Heart right ventricle (tissue), 16 donors: ENCODE results near the gene RBP3. TPM values are rescaled to one million over a fixed set of nuclear protein-coding genes. Genes with fewer than 3 reads are reported as not detected.

Experiments used
- ATAC-seq, 8 donors: fragments of 200-7000 bp; cut with Tn5 transposase; one replicate each; pipeline ENCODE4 v1.9.1; 2020; ENCODE audit warnings: mild to moderate bottlenecking in 8 of 8, moderate library complexity in 8 of 8, moderate number of reproducible peaks in 1 of 8
- DNase-seq, 2 donors: peaks; one replicate each; pipeline ENCODE4 v3.0.0-alpha.2; 2020
- H3K27ac ChIP-seq, 10 donors: fragments of 200-600 bp; sonication (generic) in 2 of 10; one replicate each; pipeline versions ENCODE4 v1.5.0 to v1.8.0; 2020 to 2022; ENCODE audit warnings: mild to moderate bottlenecking in 3 of 10
- H3K27me3 ChIP-seq, 7 donors: fragments of 200-600 bp; one replicate each; pipeline ENCODE4 v1.8.0; 2021 to 2022; ENCODE audit warnings: mild to moderate bottlenecking in 2 of 7
- H3K36me3 ChIP-seq, 9 donors: fragments of 200-600 bp; sonication (generic) in 1 of 9; one replicate each; pipeline versions ENCODE4 v1.5.0 to v1.8.0; 2020 to 2022; ENCODE audit warnings: mild to moderate bottlenecking in 2 of 9
- H3K4me1 ChIP-seq, 9 donors: fragments of 200-600 bp; sonication (generic) in 1 of 9; one replicate each; pipeline versions ENCODE4 v1.5.0 to v1.8.0; 2020 to 2022; ENCODE audit warnings: mild to moderate bottlenecking in 4 of 9
- H3K4me3 ChIP-seq, 10 donors: fragments of 200-600 bp; sonication (generic) in 2 of 10; one replicate each; pipeline versions ENCODE4 v1.5.0 to v1.8.0; 2020 to 2022; ENCODE audit warnings: mild to moderate bottlenecking in 7 of 10, moderate library complexity in 2 of 10
- H3K9me3 ChIP-seq, 11 donors: fragments of 200-600 bp in 10 of 11; sonication (generic) in 2 of 11; one replicate each; pipeline versions ENCODE4 v1.5.0 to v1.8.0; 2013 to 2022; ENCODE audit warnings: mild to moderate bottlenecking in 2 of 11, control low read depth in 1 of 11, moderate library complexity in 1 of 11
- CTCF ChIP-seq, 9 donors: fragments of 200-600 bp; sonication (generic) in 2 of 9; IDR thresholded peaks; one replicate each; pipeline versions ENCODE4 v1.5.0 to v1.8.0; 2021 to 2022; ENCODE audit warnings: antibody characterized with exemption in 9 of 9, mild to moderate bottlenecking in 5 of 9, moderate library complexity in 1 of 9
- WGBS, 2 donors: extraction: QIAGEN DNeasy Blood & Tissue Kit; methylation state at CpG; one replicate each; pipeline ENCODE4 v1.1.7; 2013; ENCODE audit warnings: inconsistent platforms in 1 of 2; 5-methylcytosine and 5-hydroxymethylcytosine counted together
- intact Hi-C, 10 donors: fragments of 100-400 bp; cut with DNase I; formaldehyde crosslinking; loops; one replicate each; pipeline versions ENCODE4 v1.11.1 to v1.14.2; 2022
- polyA plus RNA-seq, 2 donors: library from polyadenylated mRNA; stranded (reverse); fragments of 200-250 nt; gene quantifications; one replicate each; pipeline ENCODE4 v1.2.3, GENCODE V29; 2013
- total RNA-seq, 10 donors: library from RNA; stranded (reverse); fragmentation: NEBNext Ultra II Directional in 3 of 10; extraction: Animal tissue kit (Norgen Biotek cat#: 25700) in 3 of 10; gene quantifications; one replicate each; pipeline versions ENCODE4 v1.2.1 to v1.2.4, GENCODE V29; 2021 to 2023
- donor health status: Arrhythmogenic right ventricular cardiomyopathy.
- donor health status: ischemic (EF 13 %, LVEDD 7.1; RV severe dilation, severe dysfunction).
- donor health status: healthy with polysubstance abuse.
- donor health status: DM: no; HTN: yes; CAD: no.
- donor health status: DM: no; HTN: no; CAD: no.
- donor health status: ischemic (EF 25% LVEDD 6.9; RV normal size, moderate dysfunction).
- donor health status: ischemic (EF 25% LVEDD 5.7; RV mildly dilated, moderate dysfunction).
- donor health status: healthy.
- donor health status: DM: yes; HTN: yes; CAD: no.
- donor health status: Ischemic cardiomyopathy.
- donor health status: ischemic (EF 35%, LVEDD 5.7; RV mildly dilated, moderate dysfunction).
- donor health status: nonischemic (EF 11% LVEDD 7.7; RV severe dilation, severe dysfunction).
- donor health status: DM: yes; HTN: yes; CAD: no.
- donor health status: PGD.
- donor health status: ischemic (EF 29% LVEDD 5.4; RV normal size, mild dysfunction).
- donor health status: nonischemic (EF 23%, LVEDD 6.1; RV moderate dilation, normal function).

RBP3 gene
- total and polyA plus RNA-seq, 12 donors, result not detected

GRCh38 chr10:47379901-47380300 lies 31.7 kb downstream of the RBP3 start:
- ATAC-seq (no peak), DNase-seq (no peak)
- H3K9me3 ChIP-seq, result no peaks in the 10 kb centered on the region
- 65 to 66% methylated on average over 11 of the region's 11 CpGs for WGBS, 2 donors
- TF ChIP-seq CTCF (IDR thresholded peaks at IDR 0.05), result no peak
- H3K4me1 ChIP-seq, result peaks cover 0 to 9% (median 6%) of the 10 kb centered on the region in 9 donors
- peaks cover 0 to 56% (median 20%) of the 10 kb centered on the region in 7 donors for H3K27me3 ChIP-seq
- intact Hi-C loops, result loop anchor here in 1 of 10 donors (5.0 kb wide), 1 partner anchor 1098 kb away; no protein-coding TSS in a partner anchor
- H3K4me3 ChIP-seq, result no peak overlapping the region
- no peaks in the 10 kb centered on the region for H3K36me3 ChIP-seq
- H3K27ac ChIP-seq, result no peak overlapping the region

- intact Hi-C loops, result loop anchor here in 1 of 10 donors (5.0 kb wide), 1 partner anchor 1098 kb away; no protein-coding TSS in a partner anchor
- no peak overlapping the region for H3K4me3 ChIP-seq
- H3K9me3 ChIP-seq, result no peaks in the 10 kb centered on the region
- H3K4me1 ChIP-seq, result peaks cover 0 to 12% (median 7%) of the 10 kb centered on the region in 9 donors
- H3K27ac ChIP-seq, result no peak overlapping the region
- WGBS, 2 donors, result 78 to 83% methylated on average over 8 of the region's 8 CpGs
- DNase-seq (no peak), ATAC-seq (no peak)
- no peaks in the 10 kb centered on the region for H3K36me3 ChIP-seq
- TF ChIP-seq CTCF (IDR thresholded peaks at IDR 0.05), result no peak
- peaks cover 0 to 53% (median 20%) of the 10 kb centered on the region in 7 donors for H3K27me3 ChIP-seq
These were observed 32.4 kb downstream of the RBP3 start for GRCh38 chr10:47380341-47381102.

GRCh38 chr10:47381103-47381395 lies 32.9 kb downstream of the RBP3 start:
- H3K27ac ChIP-seq, result no peak overlapping the region
- H3K4me1 ChIP-seq, result peaks cover 0 to 12% (median 7%) of the 10 kb centered on the region in 9 donors
- peaks cover 0 to 48% (median 20%) of the 10 kb centered on the region in 7 donors for H3K27me3 ChIP-seq
- no peaks in the 10 kb centered on the region for H3K36me3 ChIP-seq
- no peak overlapping the region for H3K4me3 ChIP-seq
- intact Hi-C loops, result loop anchor here in 1 of 10 donors (5.0 kb wide), 1 partner anchor 1099 kb away; no protein-coding TSS in a partner anchor
- no peak for DNase-seq
- no peak for ATAC-seq
- no peaks in the 10 kb centered on the region for H3K9me3 ChIP-seq
- TF ChIP-seq CTCF (IDR thresholded peaks at IDR 0.05), result no peak
- 66 to 72% methylated on average over 1 of the region's 1 CpG for WGBS, 2 donors

GRCh38 chr10:47381427-47382379 lies 33.5 kb downstream of the RBP3 start:
- Histone ChIP-seq H3K9me3 (no peaks in the 10 kb centered on the region), H3K4me1 (peaks cover 0 to 12% (median 7%) of the 10 kb centered on the region in 9 donors), H3K4me3 (no peak overlapping the region), H3K27ac (no peak overlapping the region), H3K27me3 (peaks cover 0 to 41% (median 14%) of the 10 kb centered on the region in 7 donors), H3K36me3 (no peaks in the 10 kb centered on the region)
- ATAC-seq, result no peak
- DNase-seq, result no peak
- intact Hi-C loops, result loop anchor here in 1 of 10 donors (5.0 kb wide), 1 partner anchor 1099 kb away; no protein-coding TSS in a partner anchor
- no peak for TF ChIP-seq CTCF (IDR thresholded peaks at IDR 0.05)
- WGBS, 2 donors, result 74 to 77% methylated on average over 9 of the region's 9 CpGs
